ENCODE results near the gene ZNF787. TPM values are rescaled to one million over a fixed set of nuclear protein-coding genes. Genes with fewer than 3 reads are reported as not detected.

Gene ZNF787
- polyA plus RNA-seq, 1 of the 3 experiments (the other 2 are of a cell fraction) = 16.0 TPM

DNA sequence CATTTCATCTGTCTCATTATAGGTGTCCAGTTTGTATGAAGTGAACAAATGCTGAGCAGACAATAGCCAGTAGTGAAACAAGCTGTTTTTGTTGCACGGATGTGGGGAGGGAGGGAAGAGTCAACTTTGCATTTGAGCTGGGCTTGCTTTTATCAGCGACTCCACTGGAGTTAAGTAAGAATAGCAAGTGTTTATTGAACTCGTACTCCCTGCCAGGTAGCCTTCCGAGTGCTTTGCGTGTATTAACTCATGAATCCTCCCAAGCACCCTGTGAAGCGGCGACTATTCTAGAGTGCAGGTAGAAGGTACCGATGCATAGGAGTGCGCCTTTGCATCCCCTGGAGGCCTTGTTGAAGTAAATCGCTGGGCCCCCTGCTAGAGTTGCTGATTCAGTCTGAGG is 15.3 kb upstream of the ZNF787 start (continued):
- TF ChIP-seq EP300 (IDR thresholded peaks at IDR 0.05; ENCODE audit: borderline replicate concordance in 1 of 2, low read depth in 1 of 2, low read length in 1 of 2) = no peak
- TF ChIP-seq RAD21 (IDR thresholded peaks at IDR 0.05; ENCODE audit: low read length) = no peak

DNA sequence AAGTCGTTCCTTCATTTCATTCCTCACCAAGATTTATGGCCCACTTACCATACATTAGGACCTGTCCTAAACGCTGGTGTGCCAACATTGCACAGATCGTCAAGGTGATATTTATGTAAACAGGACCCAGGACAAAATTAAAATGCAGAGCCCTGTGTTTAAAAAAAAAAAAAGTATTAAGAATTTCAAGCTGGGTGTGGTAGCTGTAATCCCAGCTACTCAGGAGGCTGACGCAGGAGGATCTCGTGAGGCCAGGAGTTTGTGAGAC is 13.5 kb upstream of the ZNF787 start:
- Histone ChIP-seq H3K27ac (ENCODE audit: low read depth in 2 of 2, low read length in 1 of 2) (no peak overlapping the region; a peak in 1 of 4 replicates), H3K9me3 (no peaks in the 10 kb centered on the region), H3K4me3 (ENCODE audit: low read depth in 2 of 2, low read length in 1 of 2) (no peak overlapping the region), H3K4me2 (no peak overlapping the region), H3K36me3 (replicated peaks in 1 of 2; ENCODE audit: control insufficient read depth in 1 of 2, insufficient read depth in 2 of 2, low read length in 1 of 2) (no peaks in the 10 kb centered on the region), H2AFZ (ENCODE audit: low read depth) (no peak overlapping the region), H3K9ac (no peak overlapping the region), H3K27me3 (ENCODE audit: insufficient read depth) (no peaks in the 10 kb centered on the region), H3K9me2 (no peaks in the 10 kb centered on the region), H3K4me1 (ENCODE audit: control insufficient read depth in 1 of 2, insufficient read depth in 2 of 2, low read depth in 1 of 2, low read length in 1 of 2) (peaks cover 0 to 9% of the 10 kb centered on the region in 2 experiments; a peak in 2 of 4 replicates), H4K20me1 (ENCODE audit: insufficient read depth) (no peaks in the 10 kb centered on the region), H3F3A (replicated peaks; ENCODE audit: insufficient read depth) (no peaks in the 10 kb centered on the region), H3K79me2 (ENCODE audit: insufficient read depth) (no peaks in the 10 kb centered on the region)
- 76% methylated on average over 5 of the region's 5 CpGs for WGBS (ENCODE audit: low lambda C conversion rate)
- CTCF ChIA-PET = interaction anchor here (1.0 to 4.4 kb wide), 4 partner anchors 10 to 68 kb away, joined by 3 to 12 read pairs (median 3); no protein-coding TSS in a partner anchor
- DNase-seq = no peak
- TF ChIP-seq SMC3 (IDR thresholded peaks at IDR 0.05; ENCODE audit: low read depth, low read length) = no peak
- no peak for TF ChIP-seq RXRA (IDR thresholded peaks at IDR 0.05; ENCODE audit: borderline replicate concordance, low read depth)
- no peak for TF ChIP-seq RAD21 (IDR thresholded peaks at IDR 0.05; ENCODE audit: low read length)
- TF ChIP-seq GABPA (IDR thresholded peaks at IDR 0.05; ENCODE audit: low read depth) = no peak
- no peak for TF ChIP-seq NRF1 (IDR thresholded peaks at IDR 0.05; ENCODE audit: low read depth, low read length)
- POLR2A ChIA-PET = no interaction called here

DNA sequence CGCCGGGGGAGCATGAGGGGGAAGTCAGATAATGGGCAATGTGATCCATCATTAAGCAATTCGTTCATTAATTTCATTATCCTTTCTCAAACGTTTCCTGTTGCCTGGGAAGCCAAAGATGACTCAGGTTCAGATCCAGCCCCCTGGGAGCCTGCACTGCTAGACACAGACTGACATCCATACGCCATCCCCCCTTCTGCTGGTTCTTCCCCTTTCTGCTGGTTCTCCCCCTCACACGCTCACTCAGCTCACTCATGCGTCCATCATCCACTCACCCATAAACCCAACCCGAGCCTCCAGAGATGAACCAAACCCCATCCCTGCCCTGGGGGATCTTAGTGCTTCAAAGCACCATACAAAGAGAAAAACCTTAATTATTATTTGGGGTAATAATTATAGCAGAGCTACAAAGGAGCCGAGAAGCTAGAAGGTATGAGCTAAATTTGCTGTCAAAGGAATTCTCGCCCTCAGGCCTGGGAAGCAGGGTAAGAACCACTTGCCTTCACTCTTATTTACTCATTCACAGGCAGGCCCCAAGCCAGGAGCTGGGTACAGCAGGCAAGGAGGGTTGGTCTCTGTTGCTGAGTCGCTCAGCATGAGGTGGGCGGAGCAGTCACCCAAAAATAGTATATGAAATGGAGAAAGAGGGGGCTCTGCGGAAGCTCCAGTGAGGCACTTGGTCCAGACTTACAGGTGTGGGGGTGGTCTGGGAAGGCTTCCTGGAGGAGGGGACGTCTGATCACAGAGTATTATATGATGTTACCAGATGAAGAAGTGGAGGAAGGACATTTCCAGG is 13.0 kb upstream of the ZNF787 start:
- Histone ChIP-seq H2AFZ (ENCODE audit: low read depth) (peak overlapping the region; percentile 90), H3K27me3 (ENCODE audit: insufficient read depth) (no peaks in the 10 kb centered on the region), H3K79me2 (ENCODE audit: insufficient read depth) (no peaks in the 10 kb centered on the region), H3K36me3 (replicated peaks in 1 of 2; ENCODE audit: control insufficient read depth in 1 of 2, insufficient read depth in 2 of 2, low read length in 1 of 2) (no peaks in the 10 kb centered on the region), H3K4me3 (ENCODE audit: low read depth in 2 of 2, low read length in 1 of 2) (no peak overlapping the region), H3F3A (replicated peaks; ENCODE audit: insufficient read depth) (no peaks in the 10 kb centered on the region), H3K9me3 (no peaks in the 10 kb centered on the region), H4K20me1 (ENCODE audit: insufficient read depth) (no peaks in the 10 kb centered on the region), H3K4me2 (peak overlapping the region; percentile 65; the same call in 1 of the 2 replicates), H3K9me2 (no peaks in the 10 kb centered on the region), H3K27ac (ENCODE audit: low read depth in 2 of 2, low read length in 1 of 2) (peak overlapping the region in 1 of 2 experiments; percentile 52; a peak in 1 of 4 replicates), H3K9ac (no peak overlapping the region), H3K4me1 (ENCODE audit: control insufficient read depth in 1 of 2, insufficient read depth in 2 of 2, low read depth in 1 of 2, low read length in 1 of 2) (peaks cover 0 to 9% of the 10 kb centered on the region in 2 experiments; a peak in 2 of 4 replicates)
- POLR2A ChIA-PET = no interaction called here
- 45% methylated on average over 14 of the region's 14 CpGs for WGBS (ENCODE audit: low lambda C conversion rate)
- no peak for DNase-seq
- CTCF ChIA-PET = interaction anchor here (1.0 to 4.4 kb wide), 4 partner anchors 9 to 68 kb away, joined by 3 to 12 read pairs (median 3); no protein-coding TSS in a partner anchor
- no peak for TF ChIP-seq TCF12 (IDR thresholded peaks at IDR 0.05)
- no peak for TF ChIP-seq CHD2 (IDR thresholded peaks at IDR 0.05; ENCODE audit: low read length, partially characterized antibody)
- no peak for TF ChIP-seq POLR2AphosphoS5 (IDR thresholded peaks at IDR 0.05; ENCODE audit: low read depth, low read length)
- no peak for TF ChIP-seq TEAD4 (IDR thresholded peaks at IDR 0.05; ENCODE audit: borderline replicate concordance, insufficient read depth)
- TF ChIP-seq RAD21 (IDR thresholded peaks at IDR 0.05; ENCODE audit: low read length) = no peak
- no peak for TF ChIP-seq YY1 (IDR thresholded peaks at IDR 0.05; ENCODE audit: low read depth)
- no peak for TF ChIP-seq MXI1 (IDR thresholded peaks at IDR 0.05; ENCODE audit: low read depth, low read length)
- TF ChIP-seq, protein P1, sequence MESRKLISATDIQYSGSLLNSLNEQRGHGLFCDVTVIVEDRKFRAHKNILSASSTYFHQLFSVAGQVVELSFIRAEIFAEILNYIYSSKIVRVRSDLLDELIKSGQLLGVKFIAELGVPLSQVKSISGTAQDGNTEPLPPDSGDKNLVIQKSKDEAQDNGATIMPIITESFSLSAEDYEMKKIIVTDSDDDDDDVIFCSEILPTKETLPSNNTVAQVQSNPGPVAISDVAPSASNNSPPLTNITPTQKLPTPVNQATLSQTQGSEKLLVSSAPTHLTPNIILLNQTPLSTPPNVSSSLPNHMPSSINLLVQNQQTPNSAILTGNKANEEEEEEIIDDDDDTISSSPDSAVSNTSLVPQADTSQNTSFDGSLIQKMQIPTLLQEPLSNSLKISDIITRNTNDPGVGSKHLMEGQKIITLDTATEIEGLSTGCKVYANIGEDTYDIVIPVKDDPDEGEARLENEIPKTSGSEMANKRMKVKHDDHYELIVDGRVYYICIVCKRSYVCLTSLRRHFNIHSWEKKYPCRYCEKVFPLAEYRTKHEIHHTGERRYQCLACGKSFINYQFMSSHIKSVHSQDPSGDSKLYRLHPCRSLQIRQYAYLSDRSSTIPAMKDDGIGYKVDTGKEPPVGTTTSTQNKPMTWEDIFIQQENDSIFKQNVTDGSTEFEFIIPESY (IDR thresholded peaks at IDR 0.05; ENCODE audit: borderline replicate concordance, low read depth) = no peak
- no peak for TF ChIP-seq NRF1 (IDR thresholded peaks at IDR 0.05; ENCODE audit: low read depth, low read length)
- no peak for TF ChIP-seq TAF1 (IDR thresholded peaks at IDR 0.05; ENCODE audit: borderline replicate concordance, low read depth, low read length)
- TF ChIP-seq, protein P2, sequence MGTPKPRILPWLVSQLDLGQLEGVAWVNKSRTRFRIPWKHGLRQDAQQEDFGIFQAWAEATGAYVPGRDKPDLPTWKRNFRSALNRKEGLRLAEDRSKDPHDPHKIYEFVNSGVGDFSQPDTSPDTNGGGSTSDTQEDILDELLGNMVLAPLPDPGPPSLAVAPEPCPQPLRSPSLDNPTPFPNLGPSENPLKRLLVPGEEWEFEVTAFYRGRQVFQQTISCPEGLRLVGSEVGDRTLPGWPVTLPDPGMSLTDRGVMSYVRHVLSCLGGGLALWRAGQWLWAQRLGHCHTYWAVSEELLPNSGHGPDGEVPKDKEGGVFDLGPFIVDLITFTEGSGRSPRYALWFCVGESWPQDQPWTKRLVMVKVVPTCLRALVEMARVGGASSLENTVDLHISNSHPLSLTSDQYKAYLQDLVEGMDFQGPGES (IDR thresholded peaks at IDR 0.05; ENCODE audit: low read depth, low read length) = no peak
- no peak for TF ChIP-seq SMC3 (IDR thresholded peaks at IDR 0.05; ENCODE audit: low read depth, low read length)
- no peak for TF ChIP-seq RXRA (IDR thresholded peaks at IDR 0.05; ENCODE audit: borderline replicate concordance, low read depth)
- TF ChIP-seq, protein P3, sequence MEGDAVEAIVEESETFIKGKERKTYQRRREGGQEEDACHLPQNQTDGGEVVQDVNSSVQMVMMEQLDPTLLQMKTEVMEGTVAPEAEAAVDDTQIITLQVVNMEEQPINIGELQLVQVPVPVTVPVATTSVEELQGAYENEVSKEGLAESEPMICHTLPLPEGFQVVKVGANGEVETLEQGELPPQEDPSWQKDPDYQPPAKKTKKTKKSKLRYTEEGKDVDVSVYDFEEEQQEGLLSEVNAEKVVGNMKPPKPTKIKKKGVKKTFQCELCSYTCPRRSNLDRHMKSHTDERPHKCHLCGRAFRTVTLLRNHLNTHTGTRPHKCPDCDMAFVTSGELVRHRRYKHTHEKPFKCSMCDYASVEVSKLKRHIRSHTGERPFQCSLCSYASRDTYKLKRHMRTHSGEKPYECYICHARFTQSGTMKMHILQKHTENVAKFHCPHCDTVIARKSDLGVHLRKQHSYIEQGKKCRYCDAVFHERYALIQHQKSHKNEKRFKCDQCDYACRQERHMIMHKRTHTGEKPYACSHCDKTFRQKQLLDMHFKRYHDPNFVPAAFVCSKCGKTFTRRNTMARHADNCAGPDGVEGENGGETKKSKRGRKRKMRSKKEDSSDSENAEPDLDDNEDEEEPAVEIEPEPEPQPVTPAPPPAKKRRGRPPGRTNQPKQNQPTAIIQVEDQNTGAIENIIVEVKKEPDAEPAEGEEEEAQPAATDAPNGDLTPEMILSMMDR (IDR thresholded peaks at IDR 0.05) = no peak
- TF ChIP-seq SIN3A (IDR thresholded peaks at IDR 0.05; ENCODE audit: borderline replicate concordance, low read depth, low read length) = no peak
- TF ChIP-seq ELF1 (IDR thresholded peaks at IDR 0.05) = no peak

Data from SK-N-SH (cell line).